Dermis blood vessel endothelial cell (primary cell): Measurements from ENCODE around the gene KCNN4. TPM values are rescaled to one million over a fixed set of nuclear protein-coding genes. Genes with fewer than 3 reads are reported as not detected.
"Not testable (repeated sequence)": the region's sequence is repeated elsewhere in the genome, so short reads cannot be mapped to it uniquely, and the experiment has no call there.

ENCODE experiments used
- DNase-seq: peaks from one replicate; pipeline ENCODE4 v3.0.0; 2010
- total RNA-seq: library from RNA; depleted of rRNA; stranded (reverse); fragments of >200 nt; gene quantifications from 2 replicates; pipeline ENCODE4 v1.2.3, GENCODE V29; 2014

The KCNN4 gene
- total RNA-seq: 0.09 and 0.51 TPM in 2 replicates

- DNase-seq: no peak
These were observed at the start of gene KCNN4 for GRCh38 chr19:43780706-43781525. KCNN4 (minus strand) TSS chr19:43780973; CDS start chr19:43780861, 112 bp downstream.

DNA sequence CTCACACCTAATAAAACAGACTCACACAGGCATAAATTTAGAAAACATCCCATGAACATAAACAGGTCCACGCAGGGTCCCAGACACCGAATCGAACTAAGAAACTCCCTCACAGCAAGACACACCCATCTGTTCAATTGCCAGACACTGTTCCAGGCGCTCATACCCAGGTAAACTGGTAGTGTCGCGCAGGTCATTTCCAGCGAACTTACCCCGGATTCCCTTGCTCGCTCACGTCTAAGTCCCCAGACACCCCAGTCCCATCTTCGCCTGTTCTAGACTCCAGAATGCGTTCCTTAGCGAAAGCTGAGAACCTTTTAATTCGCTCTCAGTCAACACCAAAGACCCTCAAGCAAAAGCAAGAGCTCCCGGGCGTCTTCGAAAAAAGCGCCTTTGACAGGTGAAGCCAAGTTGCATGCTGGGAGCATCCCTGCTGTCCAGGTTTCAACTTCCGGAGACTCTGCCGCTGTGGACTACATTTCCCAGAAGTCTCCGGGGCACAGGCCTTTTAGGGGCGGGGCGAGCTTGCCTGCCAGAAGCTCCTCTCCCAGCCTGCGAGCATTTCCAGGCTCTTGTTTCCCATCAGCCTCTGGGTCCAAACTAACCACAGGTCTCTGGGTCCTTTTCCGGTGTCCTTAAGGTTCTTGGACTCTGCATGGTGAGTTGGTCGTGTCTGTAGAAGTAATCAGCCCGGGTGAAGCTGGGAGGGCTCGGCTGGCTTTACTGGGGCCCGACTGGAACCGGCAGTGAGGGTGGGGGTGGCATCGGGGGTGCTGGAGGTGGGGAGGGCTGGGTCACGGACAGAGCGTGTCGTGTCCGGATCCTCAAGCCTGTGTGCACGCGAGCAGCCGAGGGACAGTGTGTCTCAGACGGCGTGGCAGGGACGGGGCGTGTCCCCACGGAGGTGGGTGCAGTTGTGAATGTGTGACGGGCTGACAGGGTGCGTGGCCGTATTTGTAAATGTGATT is 46.3 kb upstream of the KCNN4 start, which contains the start of gene ZNF283:
Gene ZNF283, plus strand, starts transcription at position 535 of the 968 bp plus-strand sequence. CDS start 6,184 bp downstream, outside the sequence.
- DNase-seq: peak; percentile 84

GRCh38 chr19:43824572-43824971 is 43.8 kb upstream of the KCNN4 start:
- DNase-seq: not testable (repeated sequence)

- not testable (repeated sequence) for DNase-seq
These were observed 43.1 kb upstream of the KCNN4 start for GRCh38 chr19:43823856-43824255.

- DNase-seq: no peak
These were observed 40.1 kb upstream of the KCNN4 start for GRCh38 chr19:43820884-43821215.

DNA sequence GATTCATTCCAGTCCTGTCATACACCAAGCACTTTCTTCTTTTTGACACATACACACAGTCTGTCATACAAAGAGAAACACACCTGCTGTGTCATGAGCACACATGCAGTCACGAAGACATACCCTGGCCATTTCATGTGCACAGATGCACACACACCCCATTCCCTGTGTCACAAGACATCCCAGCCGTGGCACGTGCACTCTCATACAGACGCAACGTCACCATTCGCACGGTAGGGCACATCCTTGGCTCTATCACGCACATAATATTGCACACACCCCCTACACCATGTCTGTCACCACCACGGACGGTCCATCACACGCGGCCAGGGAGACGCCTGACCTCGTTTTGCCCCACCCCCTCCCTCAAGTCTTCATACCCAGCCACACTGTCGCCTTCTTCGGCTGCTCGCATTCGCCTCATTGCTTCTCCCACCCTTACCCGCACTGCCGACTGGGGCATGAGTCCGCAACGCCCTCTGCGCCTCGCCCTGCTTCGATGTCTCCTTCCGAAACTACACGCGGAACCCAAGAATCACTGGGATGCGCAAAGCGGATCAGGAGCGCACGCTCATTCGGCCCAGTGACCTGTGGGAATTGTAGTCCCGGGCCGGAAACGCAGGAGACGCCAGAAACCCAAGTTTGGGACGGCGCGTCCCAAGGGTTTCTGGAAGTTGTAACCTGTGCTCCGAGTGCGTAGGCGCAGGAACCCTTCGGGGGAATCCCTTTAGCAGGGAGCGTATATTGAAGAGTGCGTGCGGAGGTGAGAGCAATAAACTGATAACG is 39.5 kb upstream of the KCNN4 start:
- peak; percentile 35 for DNase-seq

- no peak for DNase-seq
These were observed 37.7 kb upstream of the KCNN4 start for GRCh38 chr19:43818500-43818899.

DNA sequence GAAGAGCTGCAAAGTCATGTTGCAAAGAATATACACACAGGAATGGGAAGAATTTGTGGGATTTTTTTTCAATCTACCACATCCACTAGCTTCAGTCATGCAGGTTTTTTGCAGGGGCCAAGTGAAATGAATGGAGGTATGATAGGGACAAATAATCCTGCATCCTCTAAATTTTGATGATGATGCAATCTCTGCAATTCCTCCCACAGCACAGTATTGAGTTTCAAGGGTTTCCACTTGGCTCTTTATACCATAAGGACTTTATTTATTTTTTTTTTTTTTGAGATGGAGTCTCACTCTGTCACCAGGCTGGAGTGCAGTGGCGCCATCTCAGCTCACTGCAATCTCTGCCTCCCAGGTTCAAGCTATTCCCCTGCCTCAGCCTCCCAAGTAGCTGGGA is 36.7 kb upstream of the KCNN4 start:
- not testable (repeated sequence) for DNase-seq

DNA sequence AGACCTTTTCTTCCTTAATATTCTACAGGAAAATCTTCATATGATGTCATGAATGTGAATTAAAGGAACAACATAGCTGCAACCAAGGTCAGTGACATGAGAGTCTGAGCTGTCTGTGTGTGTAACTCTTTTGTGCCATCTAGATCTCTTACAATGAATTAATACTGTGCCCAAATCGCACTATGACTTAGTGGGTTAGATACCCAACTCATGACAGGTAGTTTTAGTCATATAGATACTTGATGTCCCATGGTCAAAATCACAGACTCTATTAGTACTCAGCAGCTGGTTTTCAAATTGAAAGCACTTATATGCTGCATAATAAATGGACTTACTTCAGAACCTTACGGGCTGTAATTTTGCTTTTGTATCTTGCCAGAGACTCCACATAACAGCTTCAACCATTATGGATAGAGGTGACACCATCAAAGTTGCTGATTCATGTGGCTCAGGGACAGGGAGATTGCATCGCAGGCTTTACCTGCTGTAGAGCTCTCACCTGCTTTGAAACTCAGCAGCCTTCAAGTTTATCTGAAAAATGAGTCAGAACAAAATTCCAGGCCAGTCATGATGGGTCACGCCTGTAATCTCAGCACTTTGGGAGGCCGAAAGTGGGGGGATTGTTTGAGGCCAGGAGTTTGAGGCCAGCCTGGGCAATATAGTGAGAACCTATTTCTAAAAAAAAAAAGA is 34.0 kb upstream of the KCNN4 start:
- DNase-seq: no peak

- no peak for DNase-seq
These were observed 31.9 kb upstream of the KCNN4 start for GRCh38 chr19:43812688-43813087.

DNA sequence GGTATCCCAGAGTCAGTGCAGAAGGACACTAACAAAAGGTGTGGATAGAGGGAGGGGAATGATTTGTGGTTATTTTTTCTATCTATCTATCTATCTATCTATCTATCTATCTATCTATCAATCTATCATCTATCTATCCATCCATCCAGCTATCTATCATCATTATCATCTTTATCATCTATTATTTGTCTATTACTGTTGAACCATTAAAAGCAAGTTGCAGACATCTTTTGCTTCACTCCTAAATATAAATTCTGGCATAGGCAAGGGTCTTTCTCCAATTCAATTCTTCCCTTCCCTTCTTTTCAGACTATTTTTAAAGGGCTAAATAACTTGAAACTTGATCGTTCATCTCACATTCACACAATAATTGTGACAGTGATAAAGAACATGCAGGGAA is 31.5 kb upstream of the KCNN4 start:
- no peak for DNase-seq

DNA sequence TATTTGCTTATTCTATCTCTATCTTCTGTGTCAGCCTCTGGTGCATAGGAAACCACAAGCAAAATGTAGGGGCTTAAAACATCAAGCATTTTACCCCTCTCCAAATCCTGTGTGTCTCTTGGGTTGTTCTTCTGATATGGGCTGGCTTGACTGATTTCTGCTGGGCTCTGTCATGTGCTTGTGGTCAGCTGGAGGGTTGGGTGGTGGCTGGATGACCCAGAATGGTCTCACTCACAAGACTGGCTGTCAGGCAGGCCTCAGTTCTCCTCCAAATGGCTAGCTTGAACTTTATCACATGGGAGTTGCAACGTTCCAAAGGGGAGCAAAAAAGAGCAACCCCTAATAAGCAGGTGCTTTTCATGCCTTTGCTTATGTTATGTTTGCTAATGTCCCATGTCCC is 31.1 kb upstream of the KCNN4 start:
- no peak for DNase-seq

GRCh38 chr19:43809762-43810696 is 29.3 kb upstream of the KCNN4 start:
- DNase-seq: peak; percentile 83

DNA sequence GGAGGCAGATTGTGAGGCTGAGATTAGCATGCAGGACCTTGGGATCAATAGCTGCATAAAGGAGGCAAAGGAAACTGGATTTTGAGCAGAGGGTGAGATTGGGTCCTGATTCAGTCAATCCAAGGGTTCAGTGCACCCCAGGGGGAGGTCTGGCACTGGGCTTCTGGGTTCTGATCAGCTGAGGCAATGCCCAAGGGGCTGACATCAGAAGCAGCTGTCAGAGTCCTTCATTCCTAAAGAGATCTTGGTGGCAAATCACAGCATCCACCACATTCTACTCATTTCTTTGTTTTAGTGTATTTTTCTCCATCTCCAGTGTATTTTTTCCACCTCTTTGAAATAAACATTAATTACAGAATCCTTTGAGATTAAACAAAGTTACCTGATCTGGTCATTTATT is 26.9 kb upstream of the KCNN4 start:
- DNase-seq: no peak

DNA sequence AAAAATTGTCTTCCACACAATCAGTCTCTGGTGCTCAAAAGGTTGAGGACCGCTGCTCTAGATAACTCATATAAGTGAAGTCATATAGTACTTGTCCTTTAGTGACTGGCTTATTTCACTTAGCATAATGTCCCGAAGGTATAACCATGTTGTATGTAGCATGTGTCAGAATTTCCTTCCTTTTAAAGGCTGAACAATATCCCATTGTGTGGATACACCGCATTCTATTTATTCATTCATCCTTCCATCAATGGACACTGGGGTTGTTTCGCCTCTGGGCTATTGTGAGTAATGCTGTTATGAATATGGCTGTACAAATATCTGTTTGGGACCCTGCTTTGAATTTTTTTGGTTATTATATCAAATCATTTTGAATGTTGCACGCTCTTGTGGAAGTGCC is 26.1 kb upstream of the KCNN4 start:
- DNase-seq: no peak

DNA sequence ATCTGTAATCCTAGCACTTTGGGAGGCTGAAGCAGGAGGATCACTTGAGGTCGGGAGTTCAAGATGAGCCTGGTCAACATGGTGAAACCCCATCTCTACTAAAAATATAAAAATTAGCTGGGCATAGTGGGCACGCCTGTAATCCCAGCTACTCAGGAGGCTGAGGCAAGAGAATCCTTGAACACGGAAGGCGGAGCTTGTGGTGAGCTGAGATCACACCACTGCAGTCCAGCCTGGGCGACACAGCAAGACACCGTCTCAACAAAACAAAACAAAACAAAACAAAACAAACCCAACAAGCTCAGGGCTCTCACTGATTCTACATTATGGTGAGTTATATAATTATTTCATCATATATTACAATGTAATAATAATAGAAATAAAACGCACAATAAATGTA is 25.6 kb upstream of the KCNN4 start:
- DNase-seq: not testable (repeated sequence)

DNA sequence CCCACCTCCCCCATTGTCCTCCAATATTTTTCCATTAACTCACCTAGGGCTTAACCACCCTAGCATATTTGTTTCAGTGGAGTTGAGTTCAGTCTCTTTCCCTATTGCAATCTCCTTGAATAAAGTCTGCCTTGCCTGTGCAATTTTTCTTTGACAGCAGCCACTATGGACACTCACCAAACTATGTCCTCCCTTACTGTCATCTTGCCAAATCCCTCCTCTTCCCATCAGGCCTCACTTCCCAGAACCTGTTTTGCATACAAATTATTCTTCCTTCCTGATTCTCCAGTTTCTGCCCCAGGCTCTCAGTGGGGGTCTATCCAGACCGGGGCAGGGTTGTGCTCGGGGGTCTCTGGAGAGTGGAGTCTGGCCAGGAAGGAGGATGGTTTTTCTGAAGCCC is 23.7 kb upstream of the KCNN4 start:
- no peak for DNase-seq

- no peak for DNase-seq
These were observed 21.6 kb upstream of the KCNN4 start, which contains the start of gene LYPD5 for GRCh38 chr19:43802216-43802951. LYPD5 (minus strand) TSS chr19:43802447; CDS start chr19:43802380, 67 bp downstream.

DNA sequence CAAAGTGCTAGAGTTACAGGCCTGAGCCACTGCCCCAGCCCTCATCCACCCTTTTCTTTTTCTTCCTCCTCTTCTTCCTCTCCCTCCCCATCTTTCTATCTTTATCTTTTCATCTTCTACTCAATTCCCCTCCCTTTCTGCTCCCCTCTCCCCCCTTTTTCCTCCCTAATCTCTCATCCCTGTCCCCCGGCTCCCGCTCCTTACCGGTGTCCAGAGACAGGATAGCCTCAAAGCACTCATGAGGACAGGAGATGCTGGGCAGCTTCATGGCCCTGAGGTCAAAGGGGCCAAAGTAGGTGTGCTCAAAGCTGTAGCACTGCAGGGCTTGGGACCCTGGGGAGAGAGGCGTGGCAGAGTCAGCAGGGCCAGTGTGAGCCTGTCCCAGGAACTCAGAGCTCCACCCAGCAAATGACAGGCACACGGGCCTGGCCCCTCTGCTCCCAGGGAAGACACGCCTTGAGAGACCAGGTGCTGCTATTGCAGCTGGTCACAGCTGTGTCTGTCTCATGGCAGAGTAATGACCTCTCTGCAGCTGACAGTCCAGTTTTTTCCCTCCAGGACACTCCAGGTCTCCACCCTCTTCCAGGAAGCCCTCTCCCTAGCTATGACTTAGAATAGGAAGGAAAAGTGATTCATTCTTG is 18.8 kb upstream of the KCNN4 start:
- peak; percentile 16 for DNase-seq
